Upper lobe of left lung (tissue), 4 donors: ENCODE results near the gene CRKL.
A peak's percentile ranks its signal among the peaks of the same experiment; 100 is the strongest.

ENCODE experiments used
- CTCF ChIP-seq, 6 experiments: fragments of 450-650 bp in 4 of 6; fragments of 200-600 bp in 2 of 6; sonication (generic) in 2 of 6; IDR thresholded peaks; one replicate each; pipeline ENCODE4 v1.5.1; 2016 to 2019; ENCODE audit warnings: antibody characterized with exemption in 6 of 6
- POLR2A ChIP-seq, 4 donors: fragments of 450-650 bp; IDR thresholded peaks; one replicate each; pipeline ENCODE4 v1.5.1; 2016 to 2017; ENCODE audit warnings: antibody characterized with exemption in 4 of 4, mild to moderate bottlenecking in 2 of 4
- POLR2AphosphoS5 ChIP-seq, 2 donors: sonication (generic); formaldehyde crosslinking; IDR thresholded peaks; one replicate each; pipeline ENCODE4 v1.5.1; 2017; ENCODE audit warnings: antibody characterized with exemption in 2 of 2

GRCh38 chr22:20916916-20917810 is at the start of gene CRKL:
- peak; percentile 86 to 94 for TF ChIP-seq POLR2AphosphoS5 (IDR thresholded peaks at IDR 0.05)
- TF ChIP-seq CTCF (IDR thresholded peaks at IDR 0.05) = peak; percentile 91 to 98 (median 96)
- peak in 3 of 4 donors; percentile 69 to 97 (median 94) for TF ChIP-seq POLR2A (IDR thresholded peaks at IDR 0.05)
